HCT116 (cell line): ENCODE measurements around the gene TNIP3. TPM values are rescaled to one million over a fixed set of nuclear protein-coding genes. Genes with fewer than 3 reads are reported as not detected.

ENCODE experiments used
- ATAC-seq: fragments of 200-7000 bp; cut with Tn5 transposase; 2 replicates; pipeline ENCODE4 v1.9.1; 2020; ENCODE audit warnings: mild to moderate bottlenecking, moderate library complexity
- BruUV-seq: library from RNA; stranded (reverse); fragments of 400-500 nt; replicated peaks from 2 replicates; lab custom pipeline; 2021; lab: Mats Ljungman, UMichigan
- CTCF ChIA-PET: fragments of 300-600 bp; sonication (Branson Sonifier 250); formaldehyde crosslinking; loops from one replicate; lab custom pipeline; 2021; ENCODE audit warnings: antibody characterized with exemption; lab: Charles Lee
- POLR2A ChIA-PET: fragments of 300-600, 350-600 bp; sonication (Branson Sonifier 250); formaldehyde crosslinking; loops from one replicate; lab custom pipeline; 2021; ENCODE audit warnings: antibody characterized with exemption; lab: Charles Lee
- RAD21 ChIA-PET, 2 experiments: fragments of 300-600 bp; sonication (Branson Sonifier 250); formaldehyde crosslinking; loops; one replicate each; lab custom pipeline; 2023; ENCODE audit warnings: low total read pairs in 2 of 2; ENCODE audit not compliant: uncharacterized antibody in 2 of 2, unreplicated experiment in 2 of 2, low non-redundant PET in 1 of 2; lab: Charles Lee
- DNase-seq: peaks from one replicate; pipeline ENCODE4 v3.0.0-alpha.2; 2010; ENCODE audit warnings: low read depth, low spot score
- H2AFZ ChIP-seq: fragments of 200-600 bp; shearing (Covaris generic), sonication (generic); 2 replicates; pipeline ENCODE4 v1.6.1; 2017; ENCODE audit warnings: low read depth, mixed run types, mixed read lengths, antibody characterized with exemption, low read length; ENCODE audit not compliant: poor library complexity, severe bottlenecking
- H3K27ac ChIP-seq: 2 replicates; pipeline ENCODE4 v1.5.1; 2012; ENCODE audit warnings: low read depth, low read length
- H3K27me3 ChIP-seq: fragments of 200-600 bp; sonication (generic); 2 replicates; pipeline ENCODE4 v1.6.1; 2016; ENCODE audit warnings: mixed run types, low read length, mixed read lengths; ENCODE audit not compliant: insufficient read depth
- H3K36me3 ChIP-seq, 2 experiments: fragments of 200-500 bp in 1 of 2; fragments of 200-600 bp in 1 of 2; sonication (Bioruptor generic) in 1 of 2; sonication (generic) in 1 of 2; 2 replicates each; pipeline versions ENCODE4 v1.5.1 to v1.6.1; 2014 to 2016; ENCODE audit warnings: low read length in 2 of 2, inconsistent platforms in 1 of 2, mixed read lengths in 1 of 2, mixed run types in 1 of 2; ENCODE audit not compliant: insufficient read depth in 2 of 2, control insufficient read depth in 1 of 2
- H3K4me1 ChIP-seq, 2 experiments: fragments of 200-600 bp in 1 of 2; sonication (generic) in 1 of 2; 2 replicates each; pipeline versions ENCODE4 v1.5.1 to v1.6.1; 2012 to 2017; ENCODE audit warnings: low read length in 2 of 2, inconsistent platforms in 1 of 2, mild to moderate bottlenecking in 1 of 2, mixed read lengths in 1 of 2, mixed run types in 1 of 2, moderate library complexity in 1 of 2; ENCODE audit not compliant: insufficient read depth in 2 of 2, control insufficient read depth in 1 of 2
- H3K4me2 ChIP-seq: fragments of 200-600 bp; sonication (generic); 2 replicates; pipeline ENCODE4 v1.6.1; 2017; ENCODE audit warnings: mixed run types, low read length, mixed read lengths
- H3K4me3 ChIP-seq, 2 experiments: fragments of 200-600 bp in 1 of 2; sonication (generic) in 1 of 2; replicated peaks in 1 of 2; 2 replicates each; pipeline ENCODE4 v1.5.1; 2011 to 2016; ENCODE audit warnings: low read length in 2 of 2, control low read depth in 1 of 2, low read depth in 1 of 2, mild to moderate bottlenecking in 1 of 2, mixed read lengths in 1 of 2, mixed run types in 1 of 2
- H3K79me2 ChIP-seq: fragments of 200-600 bp; sonication (generic); 2 replicates; pipeline ENCODE4 v1.6.1; 2017; ENCODE audit warnings: mild to moderate bottlenecking, mixed run types, low read length, moderate library complexity, mixed read lengths; ENCODE audit not compliant: insufficient read depth
- H3K9ac ChIP-seq: fragments of 200-600 bp; sonication (generic); 2 replicates; pipeline ENCODE4 v1.6.1; 2016; ENCODE audit warnings: low read length, mixed read lengths
- H3K9me2 ChIP-seq: fragments of 200-600 bp; sonication (generic), shearing (Covaris generic); 2 replicates; pipeline ENCODE4 v1.6.1; 2017; ENCODE audit warnings: mixed run types, mild to moderate bottlenecking, moderate library complexity; ENCODE audit not compliant: insufficient read depth
- H3K9me3 ChIP-seq, 2 experiments: fragments of 200-500 bp in 1 of 2; fragments of 200-600 bp in 1 of 2; sonication (Bioruptor generic) in 1 of 2; sonication (generic) in 1 of 2; 2 replicates each; pipeline ENCODE4 v1.6.1; 2014 to 2017; ENCODE audit warnings: low read length in 2 of 2, mixed read lengths in 2 of 2, inconsistent platforms in 1 of 2, low read depth in 1 of 2, mild to moderate bottlenecking in 1 of 2, mixed run types in 1 of 2, moderate library complexity in 1 of 2; ENCODE audit not compliant: control insufficient read depth in 1 of 2, insufficient read depth in 1 of 2
- H4K20me1 ChIP-seq: fragments of 200-600 bp; sonication (generic), shearing (Covaris generic); 2 replicates; pipeline ENCODE4 v1.6.1; 2017; ENCODE audit warnings: mixed run types, mild to moderate bottlenecking, moderate library complexity; ENCODE audit not compliant: insufficient read depth
- CBX3 ChIP-seq: IDR thresholded peaks from 2 replicates; pipeline ENCODE4 v1.6.1; 2012; ENCODE audit warnings: low read depth
- CTCF ChIP-seq, 3 experiments: fragments of 200-600 bp in 1 of 3; sonication (generic) in 1 of 3; IDR thresholded peaks in 2 of 3; conservative IDR thresholded peaks in 1 of 3; 2 replicates each; pipeline ENCODE4 v1.5.1; 2012 to 2017; ENCODE audit warnings: low read depth in 2 of 3, low read length in 2 of 3, antibody characterized with exemption in 1 of 3, borderline replicate concordance in 1 of 3, control low read depth in 1 of 3, mild to moderate bottlenecking in 1 of 3, mixed read lengths in 1 of 3, mixed run types in 1 of 3, moderate library complexity in 1 of 3; ENCODE audit not compliant: insufficient read depth in 1 of 3
- EZH2 ChIP-seq: fragments of 200-600 bp; sonication (generic); IDR thresholded peaks from 2 replicates; pipeline ENCODE4 v1.6.1; 2017; ENCODE audit warnings: antibody characterized with exemption, mixed run types
- JUND ChIP-seq: IDR thresholded peaks from 2 replicates; pipeline ENCODE4 v1.6.1; 2012
- MAX ChIP-seq: IDR thresholded peaks from 2 replicates; pipeline ENCODE4 v1.6.1; 2012
- POLR2AphosphoS5 ChIP-seq: IDR thresholded peaks from 2 replicates; pipeline ENCODE4 v1.6.1; 2011; ENCODE audit warnings: mild to moderate bottlenecking, low read depth, low read length, moderate library complexity
- SP1 ChIP-seq: IDR thresholded peaks from 2 replicates; pipeline ENCODE4 v1.6.1; 2012; ENCODE audit warnings: low read depth
- SRF ChIP-seq: IDR thresholded peaks from 2 replicates; pipeline ENCODE4 v1.6.1; 2012; ENCODE audit warnings: low read depth
- TCF7L2 ChIP-seq: IDR thresholded peaks from 2 replicates; pipeline ENCODE4 v1.7.0; 2011; ENCODE audit warnings: borderline replicate concordance, inconsistent platforms; ENCODE audit not compliant: insufficient read depth, insufficient read length; ENCODE audit errors: extremely low read depth
- YY1 ChIP-seq: IDR thresholded peaks from 2 replicates; pipeline ENCODE4 v1.6.1; 2011; ENCODE audit warnings: low read length, low read depth, moderate library complexity, mild to moderate bottlenecking; ENCODE audit not compliant: insufficient replicate concordance; ENCODE audit errors: extremely low read depth
- ZBTB33 ChIP-seq: IDR thresholded peaks from 2 replicates; pipeline ENCODE4 v1.6.1; 2011; ENCODE audit warnings: mild to moderate bottlenecking, low read length, moderate library complexity; ENCODE audit not compliant: insufficient replicate concordance; ENCODE audit errors: extremely low read depth
- intact Hi-C: fragments of 100-400 bp; cut with micrococcal nuclease; formaldehyde crosslinking; loops from 2 replicates; pipeline ENCODE4 v1.10.0; 2022
- total RNA-seq: library from RNA; stranded (reverse); gene quantifications from one replicate; pipeline ENCODE4 v1.2.1, GENCODE V29; 2021; ENCODE audit not compliant: unreplicated experiment
- TF ChIP-seq, protein P1 (sequence below): IDR thresholded peaks from 2 replicates; pipeline ENCODE4 v1.6.1; 2012; ENCODE audit warnings: low read depth

The TNIP3 gene
- total RNA-seq, 1 experiment from 2014 or later: not detected

- TF ChIP-seq CTCF (IDR thresholded peaks at IDR 0.05 in 2 of 3, conservative IDR thresholded peaks at IDR 0.05 in 1 of 3; ENCODE audit: borderline replicate concordance in 1 of 3, insufficient read depth in 1 of 3, low read depth in 2 of 3, low read length in 2 of 3) (no peak), MAX (no peak), ZBTB33 (no peak), JUND (no peak), EZH2 (no peak), YY1 (no peak), SP1 (no peak), CBX3 (no peak), SRF (no peak)
Measured at GRCh38 chr4:121144021-121144420, 20.1 kb downstream of the TNIP3 start (continued).

- no peaks in the 10 kb centered on the region for H3K79me2 ChIP-seq
- H3K4me1 ChIP-seq: no peaks in the 10 kb centered on the region
- DNase-seq: no peak
- intact Hi-C loops: no loop called here
- CTCF ChIA-PET: no interaction called here
- H3K4me2 ChIP-seq: no peak overlapping the region
- H3K4me3 ChIP-seq: no peak overlapping the region
- no peaks in the 10 kb centered on the region for H4K20me1 ChIP-seq
- TF ChIP-seq, protein P1, sequence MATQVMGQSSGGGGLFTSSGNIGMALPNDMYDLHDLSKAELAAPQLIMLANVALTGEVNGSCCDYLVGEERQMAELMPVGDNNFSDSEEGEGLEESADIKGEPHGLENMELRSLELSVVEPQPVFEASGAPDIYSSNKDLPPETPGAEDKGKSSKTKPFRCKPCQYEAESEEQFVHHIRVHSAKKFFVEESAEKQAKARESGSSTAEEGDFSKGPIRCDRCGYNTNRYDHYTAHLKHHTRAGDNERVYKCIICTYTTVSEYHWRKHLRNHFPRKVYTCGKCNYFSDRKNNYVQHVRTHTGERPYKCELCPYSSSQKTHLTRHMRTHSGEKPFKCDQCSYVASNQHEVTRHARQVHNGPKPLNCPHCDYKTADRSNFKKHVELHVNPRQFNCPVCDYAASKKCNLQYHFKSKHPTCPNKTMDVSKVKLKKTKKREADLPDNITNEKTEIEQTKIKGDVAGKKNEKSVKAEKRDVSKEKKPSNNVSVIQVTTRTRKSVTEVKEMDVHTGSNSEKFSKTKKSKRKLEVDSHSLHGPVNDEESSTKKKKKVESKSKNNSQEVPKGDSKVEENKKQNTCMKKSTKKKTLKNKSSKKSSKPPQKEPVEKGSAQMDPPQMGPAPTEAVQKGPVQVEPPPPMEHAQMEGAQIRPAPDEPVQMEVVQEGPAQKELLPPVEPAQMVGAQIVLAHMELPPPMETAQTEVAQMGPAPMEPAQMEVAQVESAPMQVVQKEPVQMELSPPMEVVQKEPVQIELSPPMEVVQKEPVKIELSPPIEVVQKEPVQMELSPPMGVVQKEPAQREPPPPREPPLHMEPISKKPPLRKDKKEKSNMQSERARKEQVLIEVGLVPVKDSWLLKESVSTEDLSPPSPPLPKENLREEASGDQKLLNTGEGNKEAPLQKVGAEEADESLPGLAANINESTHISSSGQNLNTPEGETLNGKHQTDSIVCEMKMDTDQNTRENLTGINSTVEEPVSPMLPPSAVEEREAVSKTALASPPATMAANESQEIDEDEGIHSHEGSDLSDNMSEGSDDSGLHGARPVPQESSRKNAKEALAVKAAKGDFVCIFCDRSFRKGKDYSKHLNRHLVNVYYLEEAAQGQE: no peak
- TF ChIP-seq SRF (no peak), JUND (no peak), POLR2AphosphoS5 (no peak), TCF7L2 (no peak)
- TF ChIP-seq, all 23 proteins: peak for 0
- ATAC-seq: no peak
- H3K27me3 ChIP-seq: no peaks in the 10 kb centered on the region
- H2AFZ ChIP-seq: no peak overlapping the region
- no peak overlapping the region for H3K9ac ChIP-seq
- H3K27ac ChIP-seq: no peak overlapping the region
- POLR2A ChIA-PET: no interaction called here
- BruUV-seq: no TSS peak
- H3K9me2 ChIP-seq: no peaks in the 10 kb centered on the region
- no peaks in the 10 kb centered on the region for H3K36me3 ChIP-seq
- RAD21 ChIA-PET: no interaction called here
- H3K9me3 ChIP-seq: no peaks in the 10 kb centered on the region
Measured at GRCh38 chr4:121143131-121143530, 21.0 kb downstream of the TNIP3 start.
